HG02588 (cell line): Measurements from ENCODE around the gene ITGB3BP.
"Not testable (repeated sequence)": the region's sequence is repeated elsewhere in the genome, so short reads cannot be mapped to it uniquely, and the experiment has no call there.

Experiments used
- ATAC-seq: cut with Tn5 transposase; IDR thresholded peaks from one replicate; pipeline ENCODE4 v1.9.1; 2021; ENCODE audit warnings: mild to moderate bottlenecking, moderate library complexity; ENCODE audit not compliant: unreplicated experiment

ITGB3BP gene

DNA sequence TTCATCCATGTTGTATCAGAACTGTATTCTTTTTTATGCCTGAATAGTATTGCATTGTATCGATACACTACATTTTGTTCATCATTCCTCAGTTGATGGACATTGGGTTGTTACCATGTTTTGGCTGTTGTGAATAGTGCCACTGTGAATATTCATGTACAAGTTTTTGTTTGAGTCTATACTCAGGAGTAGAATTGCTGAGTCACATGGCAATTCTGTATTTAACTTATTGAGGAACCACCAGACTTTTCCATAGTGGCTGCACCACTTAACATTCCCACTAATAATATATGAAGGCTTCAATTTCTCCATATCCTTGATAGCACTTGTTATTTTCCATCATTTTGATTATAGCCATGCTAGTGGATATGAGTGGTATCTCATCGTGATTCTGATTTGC is 99.4 kb downstream of the ITGB3BP start:
- ATAC-seq: no peak

DNA sequence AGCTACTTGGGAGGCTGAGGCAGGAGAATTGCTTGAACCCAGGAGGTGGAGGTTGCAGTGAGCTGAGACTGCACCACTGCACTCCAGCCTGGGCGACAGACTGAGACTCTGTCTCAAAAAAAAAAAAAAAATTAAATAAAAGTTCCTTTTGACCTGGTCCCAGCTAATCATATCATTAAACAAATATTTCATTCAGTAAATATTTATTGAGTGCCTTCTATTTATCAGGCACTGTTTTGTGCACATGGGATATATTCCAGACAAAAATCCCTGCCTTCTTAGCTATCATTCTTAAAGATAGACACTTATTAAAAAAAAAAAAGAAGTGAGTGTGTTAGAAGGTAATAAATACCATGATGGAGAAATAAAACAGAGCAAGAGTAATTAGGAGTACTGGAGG is 102.3 kb downstream of the ITGB3BP start:
- not testable (repeated sequence) for ATAC-seq

DNA sequence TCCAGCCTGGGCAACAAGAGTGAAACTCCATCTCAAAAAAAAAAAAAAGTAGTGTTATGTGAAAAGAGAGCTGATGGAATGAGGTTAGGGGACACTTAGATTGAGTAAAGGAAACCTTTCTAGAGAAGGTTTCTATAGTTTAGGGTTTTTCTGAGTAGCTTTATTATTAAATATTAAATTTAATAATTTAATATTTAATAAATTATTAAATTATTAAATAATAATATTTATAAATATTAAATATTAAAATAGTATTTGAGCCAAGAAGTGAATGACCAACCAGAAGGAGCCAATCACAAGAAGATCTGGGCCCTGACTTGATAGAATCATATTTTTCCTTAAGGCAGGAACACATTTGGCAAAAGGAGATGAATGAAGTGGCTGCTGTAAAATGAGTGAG is 104.9 kb downstream of the ITGB3BP start:
- ATAC-seq: no peak

DNA sequence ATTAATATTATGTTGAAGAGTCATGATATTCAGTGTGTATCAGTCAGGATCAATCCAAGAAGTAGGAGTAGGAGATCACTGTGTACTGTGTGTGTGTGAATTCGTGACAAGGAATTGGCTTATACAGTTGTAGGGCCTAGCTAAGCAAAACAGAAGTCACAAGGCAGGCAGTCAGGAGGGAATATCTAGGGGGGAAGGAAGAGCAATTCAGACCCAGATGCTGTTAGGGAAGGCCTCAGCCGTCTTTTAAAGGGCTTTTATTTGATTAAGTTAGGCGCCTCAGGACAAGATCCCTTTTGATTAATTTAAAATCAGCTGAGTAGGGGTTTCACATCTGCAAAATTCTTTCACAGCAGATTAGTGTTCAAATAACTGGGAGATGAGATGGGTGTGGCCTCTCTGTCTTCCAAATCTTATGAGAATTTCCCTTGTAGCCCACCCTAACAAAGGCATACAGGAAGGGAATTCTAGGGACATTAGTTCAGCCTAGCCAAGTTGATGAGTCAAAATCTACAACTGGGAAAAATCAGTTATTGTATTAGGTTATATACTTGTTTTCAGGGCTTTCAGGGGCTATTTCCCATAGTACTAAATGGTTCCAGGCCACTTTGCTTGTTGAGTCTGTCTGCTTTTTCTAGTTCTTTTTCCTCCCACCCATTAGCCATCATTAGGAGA is 108.2 kb downstream of the ITGB3BP start:
- no peak for ATAC-seq

- no peak for ATAC-seq
These were observed 109.6 kb downstream of the ITGB3BP start for GRCh38 chr1:63413394-63413793.

DNA sequence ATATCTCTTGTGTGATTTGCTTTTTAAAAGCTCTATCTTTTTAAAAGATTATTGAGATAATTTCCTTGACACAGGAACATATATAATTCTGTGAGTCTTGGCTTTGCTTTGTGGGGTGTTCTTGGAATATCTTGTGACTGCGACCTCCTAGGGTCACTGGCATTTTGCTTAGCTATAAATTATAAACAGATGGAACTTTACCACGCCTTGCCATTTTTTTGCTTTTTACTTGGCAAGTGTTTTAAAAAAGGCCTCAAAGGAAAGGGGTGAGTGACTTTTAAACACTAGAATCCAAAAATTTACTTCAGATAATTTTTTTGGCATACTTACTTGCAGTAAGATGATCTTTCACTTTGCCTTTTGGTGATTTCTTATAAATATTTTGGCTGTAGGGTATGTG is 112.0 kb downstream of the ITGB3BP start:
- no peak for ATAC-seq

DNA sequence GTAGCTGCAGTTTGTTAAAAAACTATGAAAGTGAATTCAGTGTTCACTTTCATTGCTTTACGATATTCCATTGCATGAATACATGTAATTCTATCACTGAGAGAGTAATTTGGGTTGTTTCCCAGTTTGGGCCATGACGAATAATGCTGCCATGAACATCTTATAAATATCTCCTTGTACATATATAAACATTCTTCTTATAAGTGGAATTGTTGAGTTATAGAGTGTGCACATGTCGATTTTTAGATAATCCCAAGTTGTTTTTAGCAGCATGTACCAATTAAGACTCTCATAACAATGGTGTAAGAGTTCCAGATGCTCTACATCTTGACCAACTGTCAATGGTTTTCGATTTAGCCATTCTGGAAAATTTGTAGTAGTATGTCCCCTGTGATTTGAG is 114.7 kb downstream of the ITGB3BP start:
- no peak for ATAC-seq

DNA sequence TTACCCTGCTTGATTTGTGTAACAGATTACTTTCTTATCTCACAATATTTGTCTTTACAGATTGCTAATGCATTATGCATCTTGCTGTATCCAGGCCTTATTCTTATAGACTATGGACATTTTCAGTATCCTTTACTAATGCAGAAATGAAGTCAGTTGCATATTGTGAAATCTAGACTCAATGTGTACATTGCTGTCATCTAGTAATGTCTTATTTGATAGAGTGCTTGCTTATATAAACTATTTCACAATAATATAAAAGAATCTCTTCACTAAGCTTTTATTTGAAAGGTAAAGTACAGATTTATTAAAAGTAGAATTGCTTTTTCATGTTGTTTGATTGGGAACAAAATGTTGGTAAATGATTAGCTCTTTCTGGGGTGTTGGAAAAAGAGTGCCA is 116.0 kb downstream of the ITGB3BP start:
- no peak for ATAC-seq

DNA sequence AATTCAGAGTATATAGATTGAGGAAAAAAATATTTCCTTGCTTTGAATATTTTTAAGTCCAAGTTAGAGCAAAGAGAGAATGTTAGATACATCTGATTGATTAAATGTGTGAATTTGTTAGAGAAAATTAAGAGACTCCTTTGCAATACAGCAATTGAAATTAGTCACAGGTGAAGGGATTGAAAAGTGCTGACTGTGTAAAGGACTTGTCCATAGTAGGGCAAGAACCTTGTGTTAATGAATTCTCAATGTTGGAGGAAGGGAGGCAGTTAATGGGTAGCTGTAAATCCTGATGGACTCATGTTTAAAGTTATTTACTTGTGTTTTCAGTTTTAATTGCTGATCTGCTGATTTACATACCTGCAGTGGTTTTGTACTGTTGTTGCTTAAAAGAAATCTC is 117.0 kb downstream of the ITGB3BP start:
- ATAC-seq: no peak

GRCh38 chr1:63405021-63405420 is 118.0 kb downstream of the ITGB3BP start:
- ATAC-seq: no peak

DNA sequence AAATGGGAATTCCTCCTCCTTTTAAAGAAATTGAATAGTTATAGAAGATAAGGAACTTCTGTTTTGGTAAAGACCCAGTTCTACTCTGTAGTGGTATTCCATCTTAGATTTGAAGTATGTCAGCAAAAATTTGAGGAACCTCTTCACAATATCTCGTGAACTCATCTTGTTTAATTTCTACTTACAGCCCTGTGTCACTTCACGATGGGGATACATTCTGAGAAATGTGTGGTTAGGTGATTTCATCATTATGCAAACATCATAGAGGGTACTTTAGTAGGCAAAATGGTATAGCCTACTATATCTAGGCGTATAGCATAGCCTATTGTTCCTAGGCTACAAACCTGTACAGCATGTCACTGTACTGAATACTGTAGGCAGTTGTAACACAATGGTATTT is 119.6 kb downstream of the ITGB3BP start:
- ATAC-seq: no peak

DNA sequence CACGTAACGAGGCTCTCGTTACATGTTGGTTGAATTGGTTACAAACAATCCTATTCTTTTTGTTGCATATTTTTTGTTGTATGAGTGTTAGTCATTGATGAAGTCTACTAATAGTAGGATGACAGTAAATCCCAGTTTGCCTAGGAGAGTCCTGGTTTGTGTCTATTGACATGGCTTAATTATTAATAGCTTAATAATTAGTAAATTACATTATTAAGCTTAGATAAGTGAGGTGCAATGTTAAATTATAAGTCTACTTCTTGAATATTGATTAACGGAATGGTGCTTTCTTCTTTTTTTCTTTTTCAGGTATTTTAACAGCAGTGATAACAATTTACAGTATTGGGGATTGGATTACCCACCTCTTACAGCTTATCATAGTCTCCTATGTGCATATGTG is 121.1 kb downstream of the ITGB3BP start:
- no peak for ATAC-seq
